GM12801 (cell line): ENCODE data around the gene TUBB6.

Source experiments
- CTCF ChIP-seq: IDR thresholded peaks from one replicate; pipeline ENCODE4 v1.5.1; 2011; ENCODE audit warnings: control low read depth; ENCODE audit not compliant: insufficient read length; ENCODE audit errors: extremely low read depth

TUBB6 gene

GRCh38 chr18:12347895-12348294, 39.9 kb downstream of the TUBB6 start:
- TF ChIP-seq CTCF: no peak

- no peak for TF ChIP-seq CTCF
Observed at GRCh38 chr18:12352188-12352587, 44.1 kb downstream of the TUBB6 start.

GRCh38 chr18:12359515-12359927, 51.5 kb downstream of the TUBB6 start:
- no peak for TF ChIP-seq CTCF

GRCh38 chr18:12361770-12362378, 53.8 kb downstream of the TUBB6 start:
- no peak for TF ChIP-seq CTCF

- TF ChIP-seq CTCF: no peak
Observed at GRCh38 chr18:12362473-12363174, 54.6 kb downstream of the TUBB6 start.

- TF ChIP-seq CTCF: no peak
Observed at GRCh38 chr18:12366379-12366778, 58.3 kb downstream of the TUBB6 start.

GRCh38 chr18:12366784-12367183, 58.7 kb downstream of the TUBB6 start:
- TF ChIP-seq CTCF: no peak
